Measurements from ENCODE around the gene PPT2. TPM values are rescaled to one million over a fixed set of nuclear protein-coding genes. Genes with fewer than 3 reads are reported as not detected.

The PPT2 gene
- total RNA-seq, 3 donors from 2014 or later = 16.8 to 37.2 (median 34.4) TPM

DNA sequence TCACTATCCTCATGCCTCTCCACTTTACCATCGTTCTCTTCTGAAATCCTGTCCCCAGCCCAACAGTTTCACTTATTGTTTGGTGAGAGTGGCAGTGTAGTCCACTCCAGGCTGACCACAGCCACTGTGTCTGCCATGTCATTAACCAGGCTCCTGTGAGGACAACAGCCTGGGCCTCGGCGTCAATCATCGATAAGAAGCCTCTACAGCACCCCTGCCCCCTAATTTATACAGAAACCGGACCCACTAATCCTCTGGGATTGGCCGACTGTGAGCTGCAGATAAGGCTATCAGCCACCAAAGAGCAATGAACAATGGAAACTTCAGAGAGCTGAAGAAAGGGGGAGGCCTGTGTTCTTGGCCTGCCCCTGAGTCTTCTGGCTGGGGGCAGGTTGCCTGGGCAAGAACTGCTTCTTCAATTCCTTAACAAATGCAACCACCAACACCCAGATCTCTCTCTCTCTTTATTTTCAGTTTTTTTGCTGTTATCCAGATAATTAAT, 13.9 kb downstream of the PPT2 start:
- Histone ChIP-seq H3K4me1 (ENCODE audit: low read depth) (no peaks in the 10 kb centered on the region), H3K36me3 (ENCODE audit: low read depth) (no peaks in the 10 kb centered on the region), H3K4me3 (no peak overlapping the region), H3K9me3 (no peaks in the 10 kb centered on the region)
- ATAC-seq = no peak
- DNase-seq = peak in 2 of 3 donors; percentile 5 to 17
- intact Hi-C loops (cut with DNase I, micrococcal nuclease) = no loop called here
- TF ChIP-seq, protein P1, sequence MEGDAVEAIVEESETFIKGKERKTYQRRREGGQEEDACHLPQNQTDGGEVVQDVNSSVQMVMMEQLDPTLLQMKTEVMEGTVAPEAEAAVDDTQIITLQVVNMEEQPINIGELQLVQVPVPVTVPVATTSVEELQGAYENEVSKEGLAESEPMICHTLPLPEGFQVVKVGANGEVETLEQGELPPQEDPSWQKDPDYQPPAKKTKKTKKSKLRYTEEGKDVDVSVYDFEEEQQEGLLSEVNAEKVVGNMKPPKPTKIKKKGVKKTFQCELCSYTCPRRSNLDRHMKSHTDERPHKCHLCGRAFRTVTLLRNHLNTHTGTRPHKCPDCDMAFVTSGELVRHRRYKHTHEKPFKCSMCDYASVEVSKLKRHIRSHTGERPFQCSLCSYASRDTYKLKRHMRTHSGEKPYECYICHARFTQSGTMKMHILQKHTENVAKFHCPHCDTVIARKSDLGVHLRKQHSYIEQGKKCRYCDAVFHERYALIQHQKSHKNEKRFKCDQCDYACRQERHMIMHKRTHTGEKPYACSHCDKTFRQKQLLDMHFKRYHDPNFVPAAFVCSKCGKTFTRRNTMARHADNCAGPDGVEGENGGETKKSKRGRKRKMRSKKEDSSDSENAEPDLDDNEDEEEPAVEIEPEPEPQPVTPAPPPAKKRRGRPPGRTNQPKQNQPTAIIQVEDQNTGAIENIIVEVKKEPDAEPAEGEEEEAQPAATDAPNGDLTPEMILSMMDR (IDR thresholded peaks at IDR 0.05) = no peak

DNA sequence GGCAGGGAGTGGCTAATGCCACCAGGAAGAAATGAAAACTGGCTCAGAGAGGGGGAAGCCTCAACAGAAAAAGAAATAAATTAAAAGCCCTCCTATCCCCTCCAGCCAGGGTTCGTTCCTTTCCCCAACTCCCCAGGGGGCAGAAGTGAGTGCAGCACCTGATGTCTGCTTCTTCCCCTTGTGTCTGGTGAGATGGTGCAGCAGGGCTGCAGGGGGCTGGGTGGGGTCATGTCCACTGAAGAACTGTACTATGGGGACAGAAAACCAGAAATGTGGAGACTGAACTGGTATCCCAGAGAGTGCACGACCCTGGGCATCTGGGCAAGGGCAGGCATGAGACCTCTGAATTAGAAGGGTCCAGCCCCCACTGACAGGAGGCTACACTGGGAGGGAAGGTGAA, 14.4 kb downstream of the PPT2 start:
- ATAC-seq (no peak), DNase-seq (peak in 2 of 3 donors; percentile 16 to 20)
- intact Hi-C loops (cut with DNase I, micrococcal nuclease) = no loop called here
- Histone ChIP-seq H3K36me3 (ENCODE audit: low read depth) (no peaks in the 10 kb centered on the region), H3K9me3 (no peaks in the 10 kb centered on the region), H3K4me3 (no peak overlapping the region), H3K4me1 (ENCODE audit: low read depth) (no peaks in the 10 kb centered on the region)
- TF ChIP-seq, protein P1 (IDR thresholded peaks at IDR 0.05) = no peak

DNA sequence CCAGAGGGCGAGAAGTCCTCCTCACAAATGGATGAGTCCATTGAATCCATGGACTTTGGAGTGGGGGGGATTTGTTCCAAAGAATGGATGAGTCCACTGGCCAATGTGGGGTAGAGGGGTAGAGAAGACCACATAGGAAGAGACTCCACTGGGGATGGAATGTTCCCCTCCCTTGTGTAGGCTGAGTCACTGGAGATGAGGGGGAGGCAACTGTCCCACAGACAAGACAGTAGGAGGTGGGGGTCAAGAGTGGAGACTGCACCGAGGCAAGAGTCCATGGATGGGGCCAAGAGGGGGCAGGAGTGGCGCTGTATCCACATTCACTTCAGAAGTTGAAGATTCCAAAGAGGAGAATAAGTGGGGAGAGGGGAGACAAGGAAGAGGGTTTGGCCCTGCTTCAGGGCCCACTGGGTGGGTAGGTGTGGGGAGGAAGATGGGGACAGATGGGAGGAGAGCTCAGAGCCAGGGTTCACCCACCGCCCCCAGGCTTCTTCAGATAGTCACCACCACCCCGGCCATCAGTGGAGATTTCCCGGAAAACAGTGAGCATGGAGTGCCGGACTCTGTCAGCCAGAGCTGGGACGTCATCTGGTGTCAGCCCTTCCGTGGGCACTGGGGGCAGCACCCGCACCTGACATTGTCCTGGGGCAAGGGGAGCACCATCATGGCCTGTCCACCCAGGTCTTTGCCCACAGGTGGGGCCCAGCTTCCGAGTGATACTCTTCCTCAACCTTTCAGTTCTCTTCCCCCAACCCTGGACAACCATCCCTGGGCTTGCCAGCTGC, 15.1 kb downstream of the PPT2 start:
- H3K36me3 ChIP-seq (ENCODE audit: low read depth) = no peaks in the 10 kb centered on the region
- no peaks in the 10 kb centered on the region for H3K9me3 ChIP-seq
- H3K4me3 ChIP-seq = no peak overlapping the region
- TF ChIP-seq, protein P1 (IDR thresholded peaks at IDR 0.05) = no peak
- ATAC-seq (no peak), DNase-seq (peak in 2 of 3 donors; percentile 23 to 36)
- no peaks in the 10 kb centered on the region for H3K4me1 ChIP-seq (ENCODE audit: low read depth)
- intact Hi-C loops (cut with DNase I, micrococcal nuclease) = no loop called here

DNA sequence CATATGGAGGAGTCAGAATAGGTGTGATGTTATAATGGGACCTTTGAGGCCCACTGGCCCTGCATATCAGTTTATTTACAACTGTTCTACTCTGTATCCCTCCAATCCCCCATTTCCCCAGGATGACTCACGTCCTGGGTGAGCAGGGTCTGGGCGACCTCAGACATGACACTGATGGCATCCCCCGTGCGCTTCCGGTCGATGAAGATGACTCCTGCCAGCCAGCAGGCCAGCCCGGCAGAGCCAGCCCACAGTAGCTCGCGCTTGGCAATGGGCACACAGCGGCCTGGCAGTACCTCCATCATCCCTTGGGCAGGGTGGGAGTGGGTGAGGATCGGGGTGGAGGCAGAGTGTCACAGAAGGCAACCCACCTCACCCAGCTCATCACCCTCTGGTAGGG, 16.4 kb downstream of the PPT2 start:
- no peak overlapping the region for H3K4me3 ChIP-seq
- H3K4me1 ChIP-seq (ENCODE audit: low read depth) = peaks cover 6% of the 10 kb centered on the region
- ATAC-seq (no peak), DNase-seq (peak in 2 of 3 donors; percentile 8 to 33)
- H3K9me3 ChIP-seq = no peaks in the 10 kb centered on the region
- TF ChIP-seq, protein P1 (IDR thresholded peaks at IDR 0.05) = no peak
- no peaks in the 10 kb centered on the region for H3K36me3 ChIP-seq (ENCODE audit: low read depth)
- intact Hi-C loops (cut with DNase I, micrococcal nuclease) = no loop called here

DNA sequence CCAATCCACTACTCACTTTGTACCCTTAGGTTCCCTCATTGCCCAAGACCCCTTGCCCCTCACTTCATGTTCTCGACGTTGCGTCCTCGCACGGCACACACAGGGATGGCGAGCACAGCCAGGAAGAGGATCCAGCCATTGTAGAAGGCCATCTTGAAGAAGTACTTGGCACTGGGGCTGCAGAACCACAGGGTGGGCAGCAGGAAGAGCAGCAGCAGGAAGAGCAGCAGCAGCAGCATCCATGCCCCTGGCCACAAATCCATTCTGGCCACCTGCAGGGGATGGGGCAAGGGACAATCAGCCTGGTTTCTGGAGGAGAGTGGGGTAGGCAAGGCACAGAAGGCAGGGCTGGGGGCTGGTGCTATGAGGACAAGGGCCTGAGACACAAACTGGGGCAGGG, 17.3 kb downstream of the PPT2 start:
- ATAC-seq = no peak
- H3K36me3 ChIP-seq (ENCODE audit: low read depth) = no peaks in the 10 kb centered on the region
- H3K9me3 ChIP-seq = no peaks in the 10 kb centered on the region
- TF ChIP-seq, protein P1 (IDR thresholded peaks at IDR 0.05) = no peak
- DNase-seq = no peak
- H3K4me3 ChIP-seq = no peak overlapping the region
- peaks cover 7% of the 10 kb centered on the region for H3K4me1 ChIP-seq (ENCODE audit: low read depth)
- intact Hi-C loops (cut with DNase I, micrococcal nuclease) = no loop called here

Data from mucosa of descending colon (tissue), 3 donors.